Fibroblast of lung (primary cell): ENCODE results near the gene KIAA1549. TPM values are rescaled to one million over a fixed set of nuclear protein-coding genes. Genes with fewer than 3 reads are reported as not detected.

Source experiments
- DNase-seq, 2 donors: peaks; one replicate each; pipeline versions ENCODE4 v3.0.0 to v3.0.0-alpha.2; 2010; ENCODE audit warnings: low read depth in 2 of 2
- H2AFZ ChIP-seq: 2 replicates; pipeline ENCODE4 v1.5.1; 2012; ENCODE audit warnings: low read length, control low read depth, inconsistent platforms
- H3K27ac ChIP-seq: 2 replicates; pipeline ENCODE4 v1.5.1; 2011; ENCODE audit warnings: low read length, control low read depth; ENCODE audit not compliant: insufficient read depth
- H3K27me3 ChIP-seq: 2 replicates; pipeline ENCODE4 v1.5.1; 2011; ENCODE audit warnings: mild to moderate bottlenecking, low read length; ENCODE audit not compliant: control insufficient read depth, insufficient read depth
- H3K36me3 ChIP-seq: 2 replicates; pipeline ENCODE4 v1.5.1; 2011; ENCODE audit warnings: low read length; ENCODE audit not compliant: control insufficient read depth, insufficient read depth
- H3K4me1 ChIP-seq: 2 replicates; pipeline ENCODE4 v1.5.1; 2011; ENCODE audit warnings: low read length; ENCODE audit not compliant: control insufficient read depth, insufficient read depth; ENCODE audit errors: extremely low read depth
- H3K4me2 ChIP-seq: 2 replicates; pipeline ENCODE4 v1.5.1; 2011; ENCODE audit warnings: low read length, control low read depth; ENCODE audit not compliant: insufficient read depth; ENCODE audit errors: extremely low read depth
- H3K4me3 ChIP-seq, 4 experiments: fragments of 200-600 bp in 1 of 4; sonication (generic) in 1 of 4; replicated peaks in 1 of 4; 2 replicates each; pipeline ENCODE4 v1.5.1; 2011 to 2016; ENCODE audit warnings: low read length in 4 of 4, low read depth in 3 of 4, mild to moderate bottlenecking in 3 of 4, control low read depth in 2 of 4, inconsistent platforms in 1 of 4, mixed read lengths in 1 of 4; ENCODE audit not compliant: insufficient read depth in 1 of 4; ENCODE audit errors: control extremely low read depth in 1 of 4
- H3K79me2 ChIP-seq: 2 replicates; pipeline ENCODE4 v1.5.1; 2012; ENCODE audit warnings: mild to moderate bottlenecking, low read length, inconsistent platforms; ENCODE audit not compliant: control insufficient read depth, insufficient read depth
- H3K9ac ChIP-seq: 2 replicates; pipeline ENCODE4 v1.5.1; 2011; ENCODE audit warnings: mild to moderate bottlenecking, low read length, control low read depth; ENCODE audit not compliant: insufficient read depth
- H3K9me3 ChIP-seq: 2 replicates; pipeline ENCODE4 v1.5.1; 2012; ENCODE audit warnings: low read depth, low read length; ENCODE audit not compliant: control insufficient read depth, insufficient read depth
- H4K20me1 ChIP-seq: 2 replicates; pipeline ENCODE4 v1.5.1; 2011; ENCODE audit warnings: low read length; ENCODE audit not compliant: control insufficient read depth, insufficient read depth; ENCODE audit errors: extremely low read depth
- EZH2 ChIP-seq: IDR thresholded peaks from 2 replicates; pipeline ENCODE4 v1.5.1; 2012; ENCODE audit warnings: low read length, control low read depth, mild to moderate bottlenecking; ENCODE audit errors: missing control alignments
- polyA plus RNA-seq, 2 donors: library from polyadenylated mRNA; depleted of rRNA in 1 of 2; stranded (reverse) in 1 of 2; unstranded in 1 of 2; fragments of >200 nt; gene quantifications; 2 replicates each; pipeline ENCODE4 v1.2.1, GENCODE V29; 2011 to 2012; ENCODE audit warnings: missing spikeins in 1 of 2
- total RNA-seq: library from RNA; depleted of rRNA; stranded (reverse); fragments of >200 nt; gene quantifications from 2 replicates; pipeline ENCODE4 v1.2.1, GENCODE V29; 2014
- TF ChIP-seq, protein P1 (sequence below), 2 donors: IDR thresholded peaks in 1 of 2; conservative IDR thresholded peaks in 1 of 2; 1 replicate in 1 of 2; 2 replicates in 1 of 2; pipeline ENCODE4 v1.5.1; 2011 to 2012; ENCODE audit warnings: low read length in 2 of 2, control low read depth in 1 of 2, inconsistent platforms in 1 of 2, low read depth in 1 of 2, mild to moderate bottlenecking in 1 of 2

KIAA1549 gene
- total and polyA plus RNA-seq, 2 donors (not counting 1 experiment from before 2014, with no cell fraction given), result 0.48 to 0.66 TPM

DNA sequence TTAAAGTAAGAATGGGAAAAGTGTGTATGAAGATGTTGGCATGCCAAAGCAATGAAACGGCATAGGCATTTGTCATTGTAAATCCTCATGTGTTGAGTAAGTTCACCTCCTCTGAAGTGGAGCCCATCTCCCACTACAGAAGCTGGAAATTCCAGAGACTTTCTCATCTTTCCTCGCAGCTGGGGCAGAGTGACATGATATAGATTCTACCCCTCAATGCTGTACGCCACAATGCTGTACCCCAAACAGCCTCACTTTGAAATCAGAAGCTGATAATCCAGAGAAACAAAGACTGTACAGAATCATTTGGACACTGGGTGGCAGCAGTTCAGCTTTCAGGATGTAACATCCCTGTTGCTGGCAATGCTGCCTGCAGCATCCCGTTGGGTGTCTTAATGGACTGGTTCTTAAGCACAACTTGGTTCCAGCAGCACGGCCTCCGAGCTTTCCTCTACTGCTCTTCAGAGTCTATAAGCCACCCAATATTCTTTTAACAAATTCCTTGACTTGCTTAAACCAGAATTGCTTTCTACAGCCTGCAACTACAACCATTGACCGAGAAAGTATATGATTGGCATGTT lies 35.8 kb upstream of the KIAA1549 start:
- H3K36me3 ChIP-seq, result no peaks in the 10 kb centered on the region
- peak overlapping the region; percentile 45 for H2AFZ ChIP-seq
- TF ChIP-seq, protein P1, sequence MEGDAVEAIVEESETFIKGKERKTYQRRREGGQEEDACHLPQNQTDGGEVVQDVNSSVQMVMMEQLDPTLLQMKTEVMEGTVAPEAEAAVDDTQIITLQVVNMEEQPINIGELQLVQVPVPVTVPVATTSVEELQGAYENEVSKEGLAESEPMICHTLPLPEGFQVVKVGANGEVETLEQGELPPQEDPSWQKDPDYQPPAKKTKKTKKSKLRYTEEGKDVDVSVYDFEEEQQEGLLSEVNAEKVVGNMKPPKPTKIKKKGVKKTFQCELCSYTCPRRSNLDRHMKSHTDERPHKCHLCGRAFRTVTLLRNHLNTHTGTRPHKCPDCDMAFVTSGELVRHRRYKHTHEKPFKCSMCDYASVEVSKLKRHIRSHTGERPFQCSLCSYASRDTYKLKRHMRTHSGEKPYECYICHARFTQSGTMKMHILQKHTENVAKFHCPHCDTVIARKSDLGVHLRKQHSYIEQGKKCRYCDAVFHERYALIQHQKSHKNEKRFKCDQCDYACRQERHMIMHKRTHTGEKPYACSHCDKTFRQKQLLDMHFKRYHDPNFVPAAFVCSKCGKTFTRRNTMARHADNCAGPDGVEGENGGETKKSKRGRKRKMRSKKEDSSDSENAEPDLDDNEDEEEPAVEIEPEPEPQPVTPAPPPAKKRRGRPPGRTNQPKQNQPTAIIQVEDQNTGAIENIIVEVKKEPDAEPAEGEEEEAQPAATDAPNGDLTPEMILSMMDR (conservative IDR thresholded peaks at IDR 0.05 in 1 of 2, IDR thresholded peaks at IDR 0.05 in 1 of 2; ENCODE audit: low read depth in 1 of 2, low read length in 2 of 2), result peak; percentile 72 to 78
- TF ChIP-seq EZH2, result no peak
- H3K9me3 ChIP-seq, result no peaks in the 10 kb centered on the region
- H4K20me1 ChIP-seq, result no peaks in the 10 kb centered on the region
- peaks cover 2% of the 10 kb centered on the region for H3K27me3 ChIP-seq
- H3K27ac ChIP-seq, result no peak overlapping the region
- H3K9ac ChIP-seq, result no peak overlapping the region
- peak; percentile 62 to 74 for DNase-seq
- no peak overlapping the region for H3K4me3 ChIP-seq
- no peak overlapping the region for H3K4me2 ChIP-seq
- H3K79me2 ChIP-seq, result no peaks in the 10 kb centered on the region
- peaks cover 2% of the 10 kb centered on the region for H3K4me1 ChIP-seq

DNA sequence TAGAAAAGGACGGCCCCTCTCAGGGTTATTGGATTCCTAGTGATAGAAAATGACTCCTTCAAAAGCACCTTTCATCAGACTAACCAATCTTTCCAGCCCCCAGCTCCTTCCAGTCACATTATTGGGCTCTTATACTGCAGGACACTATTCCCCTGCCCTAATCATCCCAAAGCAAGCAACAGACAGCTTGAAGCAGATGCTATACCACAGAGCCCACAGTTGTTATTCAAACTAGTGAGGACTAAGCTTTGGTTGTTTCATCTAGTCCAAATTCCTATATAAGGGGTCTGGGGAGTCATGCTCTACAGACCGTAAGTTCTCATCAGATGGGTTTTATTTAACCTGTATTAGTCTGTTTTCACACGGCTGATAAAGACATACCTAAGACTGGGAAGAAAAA lies 30.2 kb upstream of the KIAA1549 start:
- Histone ChIP-seq H3K4me2 (no peak overlapping the region), H3K9me3 (no peaks in the 10 kb centered on the region), H3K9ac (no peak overlapping the region), H4K20me1 (no peaks in the 10 kb centered on the region), H2AFZ (no peak overlapping the region), H3K27me3 (peaks cover 2% of the 10 kb centered on the region), H3K36me3 (no peaks in the 10 kb centered on the region), H3K4me1 (no peaks in the 10 kb centered on the region), H3K4me3 (no peak overlapping the region), H3K27ac (no peak overlapping the region), H3K79me2 (no peaks in the 10 kb centered on the region)
- no peak for DNase-seq
- no peak for TF ChIP-seq EZH2
- TF ChIP-seq, protein P1 (conservative IDR thresholded peaks at IDR 0.05 in 1 of 2, IDR thresholded peaks at IDR 0.05 in 1 of 2; ENCODE audit: low read depth in 1 of 2, low read length in 2 of 2), result no peak

GRCh38 chr7:139004321-139005090 lies 23.3 kb upstream of the KIAA1549 start:
- Histone ChIP-seq H3K9ac (no peak overlapping the region), H3K4me1 (no peaks in the 10 kb centered on the region), H3K27me3 (no peaks in the 10 kb centered on the region), H3K4me2 (no peak overlapping the region), H2AFZ (no peak overlapping the region), H3K27ac (no peak overlapping the region), H3K36me3 (no peaks in the 10 kb centered on the region), H3K4me3 (no peak overlapping the region), H3K9me3 (no peaks in the 10 kb centered on the region), H3K79me2 (no peaks in the 10 kb centered on the region), H4K20me1 (no peaks in the 10 kb centered on the region)
- DNase-seq, result peak in 1 of 2 donors; percentile 20
- TF ChIP-seq EZH2, result no peak
- TF ChIP-seq, protein P1 (conservative IDR thresholded peaks at IDR 0.05 in 1 of 2, IDR thresholded peaks at IDR 0.05 in 1 of 2; ENCODE audit: low read depth in 1 of 2, low read length in 2 of 2), result no peak
